DOHH2 (cell line): ENCODE results near the gene MPC1L.

Source experiments
- EZH2phosphoT487 ChIP-seq: fragments of 200-600 bp; sonication (generic); IDR thresholded peaks from 2 replicates; pipeline ENCODE4 v1.6.1; 2017; ENCODE audit warnings: borderline replicate concordance, mild to moderate bottlenecking, antibody characterized with exemption, low read length, moderate library complexity, mixed read lengths
- TF ChIP-seq, protein P1 (sequence below): fragments of 200-600 bp; sonication (generic); IDR thresholded peaks from one replicate; pipeline ENCODE4 v1.5.1; 2014; ENCODE audit warnings: antibody characterized with exemption, mild to moderate bottlenecking, low read depth, low read length; ENCODE audit not compliant: poor library complexity, severe bottlenecking

DNA sequence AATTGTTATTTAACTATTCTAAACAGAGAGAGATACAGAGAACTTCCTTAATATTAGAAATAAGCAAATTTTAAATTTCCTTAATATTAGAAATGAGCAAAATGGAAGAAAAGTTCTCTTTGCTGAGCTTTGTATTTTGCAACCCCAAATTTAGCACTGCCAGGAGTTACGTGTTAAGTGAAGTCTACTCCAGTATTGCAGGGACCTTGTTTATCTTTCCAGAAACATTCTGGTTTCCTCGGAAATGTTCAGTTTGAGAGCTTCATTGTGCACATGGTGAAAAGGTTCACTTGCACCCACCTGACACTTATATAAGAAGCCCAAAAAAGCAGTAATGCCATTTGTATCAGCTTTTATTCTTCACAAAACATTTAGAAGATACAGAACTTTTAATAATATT, 30.3 kb downstream of the MPC1L start:
- TF ChIP-seq, protein P1, sequence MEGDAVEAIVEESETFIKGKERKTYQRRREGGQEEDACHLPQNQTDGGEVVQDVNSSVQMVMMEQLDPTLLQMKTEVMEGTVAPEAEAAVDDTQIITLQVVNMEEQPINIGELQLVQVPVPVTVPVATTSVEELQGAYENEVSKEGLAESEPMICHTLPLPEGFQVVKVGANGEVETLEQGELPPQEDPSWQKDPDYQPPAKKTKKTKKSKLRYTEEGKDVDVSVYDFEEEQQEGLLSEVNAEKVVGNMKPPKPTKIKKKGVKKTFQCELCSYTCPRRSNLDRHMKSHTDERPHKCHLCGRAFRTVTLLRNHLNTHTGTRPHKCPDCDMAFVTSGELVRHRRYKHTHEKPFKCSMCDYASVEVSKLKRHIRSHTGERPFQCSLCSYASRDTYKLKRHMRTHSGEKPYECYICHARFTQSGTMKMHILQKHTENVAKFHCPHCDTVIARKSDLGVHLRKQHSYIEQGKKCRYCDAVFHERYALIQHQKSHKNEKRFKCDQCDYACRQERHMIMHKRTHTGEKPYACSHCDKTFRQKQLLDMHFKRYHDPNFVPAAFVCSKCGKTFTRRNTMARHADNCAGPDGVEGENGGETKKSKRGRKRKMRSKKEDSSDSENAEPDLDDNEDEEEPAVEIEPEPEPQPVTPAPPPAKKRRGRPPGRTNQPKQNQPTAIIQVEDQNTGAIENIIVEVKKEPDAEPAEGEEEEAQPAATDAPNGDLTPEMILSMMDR, result no peak
- no peak for TF ChIP-seq EZH2phosphoT487
